Mesendoderm (in vitro differentiated cells): ENCODE data around the gene RPL10.

ENCODE experiments used
- DNase-seq: peaks from one replicate; pipeline ENCODE4 v3.0.0; 2013
- H2AK5ac ChIP-seq: 2 replicates; pipeline ENCODE4 v1.6.1; 2013; ENCODE audit warnings: low read length, inconsistent platforms
- H2BK120ac ChIP-seq: 2 replicates; pipeline ENCODE4 v1.6.1; 2013; ENCODE audit warnings: low read depth, mild to moderate bottlenecking, low read length, moderate library complexity, mixed read lengths
- H2BK15ac ChIP-seq: replicated peaks from 2 replicates; pipeline ENCODE4 v1.6.1; 2013; ENCODE audit warnings: low read depth, mild to moderate bottlenecking, moderate library complexity
- H2BK5ac ChIP-seq: 2 replicates; pipeline ENCODE4 v1.6.1; 2013; ENCODE audit warnings: low read length, inconsistent platforms
- H3K18ac ChIP-seq: 2 replicates; pipeline ENCODE4 v1.6.1; 2013; ENCODE audit warnings: mild to moderate bottlenecking, low read length, mixed read lengths
- H3K23ac ChIP-seq: one replicate; pipeline ENCODE4 v1.6.1; 2013; ENCODE audit warnings: low read length
- H3K27ac ChIP-seq: 2 replicates; pipeline ENCODE4 v1.5.1; 2013; ENCODE audit warnings: low read depth, mild to moderate bottlenecking, inconsistent platforms, low read length, moderate library complexity
- H3K27me3 ChIP-seq: 2 replicates; pipeline ENCODE4 v1.6.1; 2013; ENCODE audit warnings: low read length, control low read depth, mild to moderate bottlenecking, inconsistent platforms; ENCODE audit not compliant: insufficient read depth, poor library complexity
- H3K36me3 ChIP-seq: 2 replicates; pipeline ENCODE4 v1.6.1; 2013; ENCODE audit warnings: low read length, inconsistent platforms; ENCODE audit not compliant: control insufficient read depth, insufficient read depth
- H3K4ac ChIP-seq: one replicate; pipeline ENCODE4 v1.6.1; 2013; ENCODE audit warnings: low read depth, mild to moderate bottlenecking, low read length, moderate library complexity
- H3K4me1 ChIP-seq: 2 replicates; pipeline ENCODE4 v1.6.1; 2013; ENCODE audit warnings: low read depth, low read length, inconsistent platforms; ENCODE audit not compliant: control insufficient read depth
- H3K4me2 ChIP-seq: 2 replicates; pipeline ENCODE4 v1.6.1; 2013; ENCODE audit warnings: low read length
- H3K4me3 ChIP-seq: 2 replicates; pipeline ENCODE4 v1.5.1; 2013; ENCODE audit warnings: mild to moderate bottlenecking, low read length
- H3K56ac ChIP-seq: one replicate; pipeline ENCODE4 v1.6.1; 2013; ENCODE audit warnings: low read length
- H3K79me1 ChIP-seq: 2 replicates; pipeline ENCODE4 v1.6.1; 2013; ENCODE audit warnings: low read length, inconsistent platforms
- H3K79me2 ChIP-seq: 2 replicates; pipeline ENCODE4 v1.6.1; 2013; ENCODE audit warnings: mild to moderate bottlenecking, low read length; ENCODE audit not compliant: control insufficient read depth, insufficient read depth
- H3K9ac ChIP-seq: 2 replicates; pipeline ENCODE4 v1.6.1; 2013; ENCODE audit warnings: low read length, inconsistent platforms
- H4K5ac ChIP-seq: one replicate; pipeline ENCODE4 v1.6.1; 2013; ENCODE audit warnings: low read length
- H4K8ac ChIP-seq: one replicate; pipeline ENCODE4 v1.6.1; 2013; ENCODE audit warnings: low read depth, mild to moderate bottlenecking, control low read depth, low read length, moderate library complexity
- WGBS: extraction: QIAGEN DNeasy Blood & Tissue Kit; methylation state at CpG from one replicate; pipeline ENCODE4 v1.1.7; 2013; ENCODE audit warnings: low lambda C conversion rate, missing lambda C conversion rate; ENCODE audit not compliant: insufficient coverage; ENCODE audit errors: extremely low coverage; 5-methylcytosine and 5-hydroxymethylcytosine counted together

RPL10 gene

GRCh38 chrX:154444755-154445246, 46.6 kb downstream of the RPL10 start:
- H2BK120ac ChIP-seq = no peak overlapping the region
- DNase-seq = no peak
- no peak overlapping the region for H2BK15ac ChIP-seq
- peak overlapping the region; percentile 11 for H3K4me2 ChIP-seq
- H4K5ac ChIP-seq = no peak overlapping the region
- H4K8ac ChIP-seq = no peak overlapping the region
- no peak overlapping the region for H3K18ac ChIP-seq
- no peak overlapping the region for H3K4ac ChIP-seq
- no CpG with 5 or more reads among the region's 13 CpGs for WGBS
- peak overlapping the region; percentile 82 for H3K56ac ChIP-seq
- H3K23ac ChIP-seq = no peak overlapping the region
- H3K27me3 ChIP-seq = no peaks in the 10 kb centered on the region
- no peaks in the 10 kb centered on the region for H3K4me1 ChIP-seq
- no peak overlapping the region for H2BK5ac ChIP-seq
- H3K4me3 ChIP-seq = no peak overlapping the region
- peaks cover 2% of the 10 kb centered on the region for H3K36me3 ChIP-seq
- H3K9ac ChIP-seq = peak overlapping the region; percentile 71
- H2AK5ac ChIP-seq = no peak overlapping the region
- H3K79me2 ChIP-seq = no peaks in the 10 kb centered on the region
- no peak overlapping the region for H3K27ac ChIP-seq
- no peaks in the 10 kb centered on the region for H3K79me1 ChIP-seq

- H2AK5ac ChIP-seq = no peak overlapping the region
- H3K4me2 ChIP-seq = no peak overlapping the region
These were observed 47.6 kb downstream of the RPL10 start for GRCh38 chrX:154445776-154446175.

GRCh38 chrX:154446430-154446829, 48.3 kb downstream of the RPL10 start:
- WGBS = no CpG with 5 or more reads among the region's 12 CpGs

More at GRCh38 chrX:154445776-154446175, 47.6 kb downstream of the RPL10 start:
- Histone ChIP-seq H3K79me1 (no peaks in the 10 kb centered on the region), H2BK120ac (no peak overlapping the region), H3K4me3 (no peak overlapping the region), H3K27me3 (no peaks in the 10 kb centered on the region), H4K8ac (no peak overlapping the region), H3K56ac (no peak overlapping the region), H3K23ac (no peak overlapping the region), H3K4ac (no peak overlapping the region), H3K36me3 (no peaks in the 10 kb centered on the region), H3K18ac (no peak overlapping the region), H3K9ac (no peak overlapping the region), H2BK15ac (no peak overlapping the region), H4K5ac (no peak overlapping the region), H2BK5ac (no peak overlapping the region), H3K79me2 (no peaks in the 10 kb centered on the region), H3K4me1 (no peaks in the 10 kb centered on the region), H3K27ac (no peak overlapping the region)
- no CpG with 5 or more reads among the region's 16 CpGs for WGBS
- no peak for DNase-seq

GRCh38 chrX:154448484-154448883, 50.3 kb downstream of the RPL10 start:
- Histone ChIP-seq H3K27ac (no peak overlapping the region), H3K4me1 (no peaks in the 10 kb centered on the region), H4K5ac (no peak overlapping the region), H3K79me1 (no peaks in the 10 kb centered on the region), H4K8ac (no peak overlapping the region), H2BK120ac (no peak overlapping the region), H3K36me3 (no peaks in the 10 kb centered on the region), H3K18ac (no peak overlapping the region), H3K56ac (no peak overlapping the region), H2BK15ac (no peak overlapping the region), H3K4me3 (no peak overlapping the region), H3K9ac (no peak overlapping the region), H3K79me2 (no peaks in the 10 kb centered on the region), H2AK5ac (no peak overlapping the region), H2BK5ac (no peak overlapping the region), H3K23ac (no peak overlapping the region), H3K27me3 (no peaks in the 10 kb centered on the region), H3K4ac (no peak overlapping the region), H3K4me2 (no peak overlapping the region)
- no CpG with 5 or more reads among the region's 14 CpGs for WGBS
- no peak for DNase-seq

More at GRCh38 chrX:154446430-154446829, 48.3 kb downstream of the RPL10 start:
- Histone ChIP-seq H3K56ac (no peak overlapping the region), H3K4me2 (no peak overlapping the region), H2BK120ac (no peak overlapping the region), H2BK15ac (no peak overlapping the region), H4K8ac (no peak overlapping the region), H2AK5ac (no peak overlapping the region), H3K9ac (no peak overlapping the region), H2BK5ac (no peak overlapping the region), H3K23ac (no peak overlapping the region), H3K4ac (no peak overlapping the region), H3K4me3 (no peak overlapping the region), H3K27me3 (no peaks in the 10 kb centered on the region), H3K79me2 (no peaks in the 10 kb centered on the region), H3K36me3 (no peaks in the 10 kb centered on the region), H3K27ac (no peak overlapping the region), H3K79me1 (no peaks in the 10 kb centered on the region), H3K4me1 (no peaks in the 10 kb centered on the region), H3K18ac (no peak overlapping the region), H4K5ac (no peak overlapping the region)
- no peak for DNase-seq

GRCh38 chrX:154449618-154450017, 51.4 kb downstream of the RPL10 start:
- H2BK5ac ChIP-seq = no peak overlapping the region
- H3K9ac ChIP-seq = no peak overlapping the region
- H4K5ac ChIP-seq = no peak overlapping the region
- no peak overlapping the region for H2BK15ac ChIP-seq
- no peak overlapping the region for H4K8ac ChIP-seq
- DNase-seq = no peak
- H2BK120ac ChIP-seq = no peak overlapping the region
- no peak overlapping the region for H3K56ac ChIP-seq
- no peaks in the 10 kb centered on the region for H3K4me1 ChIP-seq
- no peak overlapping the region for H3K18ac ChIP-seq
- no peak overlapping the region for H3K4me2 ChIP-seq
- no peak overlapping the region for H3K23ac ChIP-seq
- no peaks in the 10 kb centered on the region for H3K27me3 ChIP-seq
- no peak overlapping the region for H3K27ac ChIP-seq
- H3K79me2 ChIP-seq = no peaks in the 10 kb centered on the region
- WGBS = no CpG with 5 or more reads among the region's 18 CpGs
- H3K36me3 ChIP-seq = no peaks in the 10 kb centered on the region
- no peak overlapping the region for H3K4me3 ChIP-seq
- H3K4ac ChIP-seq = no peak overlapping the region
- no peak overlapping the region for H2AK5ac ChIP-seq
- H3K79me1 ChIP-seq = no peaks in the 10 kb centered on the region

- DNase-seq = no peak
- no peaks in the 10 kb centered on the region for H3K27me3 ChIP-seq
- no peak overlapping the region for H2BK5ac ChIP-seq
- H4K8ac ChIP-seq = no peak overlapping the region
- no peak overlapping the region for H3K4me2 ChIP-seq
- no peak overlapping the region for H3K23ac ChIP-seq
- WGBS = no CpG with 5 or more reads among the region's 17 CpGs
- no peak overlapping the region for H3K4me3 ChIP-seq
- H2AK5ac ChIP-seq = no peak overlapping the region
- H3K79me2 ChIP-seq = no peaks in the 10 kb centered on the region
- H3K27ac ChIP-seq = no peak overlapping the region
- no peak overlapping the region for H3K9ac ChIP-seq
- no peak overlapping the region for H2BK120ac ChIP-seq
- H3K79me1 ChIP-seq = no peaks in the 10 kb centered on the region
- no peak overlapping the region for H2BK15ac ChIP-seq
- no peak overlapping the region for H3K18ac ChIP-seq
- no peak overlapping the region for H3K4ac ChIP-seq
- H3K36me3 ChIP-seq = no peaks in the 10 kb centered on the region
- no peaks in the 10 kb centered on the region for H3K4me1 ChIP-seq
- no peak overlapping the region for H4K5ac ChIP-seq
- no peak overlapping the region for H3K56ac ChIP-seq
These were observed 52.1 kb downstream of the RPL10 start for GRCh38 chrX:154450312-154450711.
